GM12872 (cell line): Measurements from ENCODE around the gene GPC5.

Experiments
- CTCF ChIP-seq: IDR thresholded peaks from 3 replicates; pipeline ENCODE4 v1.5.1; 2011; ENCODE audit warnings: low read depth, mild to moderate bottlenecking, low read length, moderate library complexity; ENCODE audit not compliant: insufficient read depth

GPC5 gene

GRCh38 chr13:91644806-91645205 lies 246.4 kb downstream of the GPC5 start:
- no peak for TF ChIP-seq CTCF

- TF ChIP-seq CTCF = peak; percentile 73
Measured at GRCh38 chr13:91647361-91647990, 249.1 kb downstream of the GPC5 start.

GRCh38 chr13:91648012-91648411 lies 249.6 kb downstream of the GPC5 start:
- TF ChIP-seq CTCF = no peak

- no peak for TF ChIP-seq CTCF
Measured at GRCh38 chr13:91649456-91649855, 251.0 kb downstream of the GPC5 start.

- TF ChIP-seq CTCF = no peak
Measured at GRCh38 chr13:91652404-91653301, 254.2 kb downstream of the GPC5 start.

- TF ChIP-seq CTCF = no peak
Measured at GRCh38 chr13:91655731-91656130, 257.3 kb downstream of the GPC5 start.

GRCh38 chr13:91657283-91657682 lies 258.9 kb downstream of the GPC5 start:
- no peak for TF ChIP-seq CTCF
